ENCODE results near the gene BLID. TPM values are rescaled to one million over a fixed set of nuclear protein-coding genes. Genes with fewer than 3 reads are reported as not detected.

The BLID gene
- total RNA-seq, 1 experiment from 2014 or later, result 5.7 TPM

DNA sequence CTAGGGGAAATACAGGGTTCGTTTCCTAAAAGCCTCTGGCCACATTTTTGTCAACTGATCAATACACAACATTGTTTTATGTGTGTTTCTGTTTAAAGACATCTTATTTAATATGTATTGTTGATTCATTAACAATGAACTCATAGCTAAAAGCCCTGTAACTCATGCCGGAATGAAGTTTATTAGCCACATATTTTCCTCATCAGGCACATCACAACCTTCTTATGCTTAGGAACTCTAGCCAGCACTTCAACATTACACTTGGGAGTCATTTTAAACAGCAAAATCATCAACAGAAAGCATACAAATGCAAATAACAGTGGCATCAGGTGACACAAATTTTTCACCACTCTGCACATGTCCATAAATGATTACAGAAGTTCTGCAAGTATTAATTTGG, 15.1 kb upstream of the BLID start:
- no peaks in the 10 kb centered on the region for H3K27me3 ChIP-seq (ENCODE audit: low read length)
- no peak overlapping the region for H3K9ac ChIP-seq (ENCODE audit: low read length)
- peaks cover 33% of the 10 kb centered on the region for H3F3A ChIP-seq (ENCODE audit: low read length, unreplicated experiment)
- no peak overlapping the region for H3K27ac ChIP-seq (ENCODE audit: low read length)
- POLR2A ChIA-PET (ENCODE audit: unreplicated experiment), result no interaction called here
- H3K4me3 ChIP-seq (ENCODE audit: low read length), result no peak overlapping the region
- no TSS peak for BruUV-seq (replicated peaks)
- no peaks in the 10 kb centered on the region for H3K9me3 ChIP-seq (ENCODE audit: low read length)
- intact Hi-C loops (cut with micrococcal nuclease), result no loop called here
- H3K79me2 ChIP-seq (ENCODE audit: low read length), result peaks cover 97% of the 10 kb centered on the region
- H3K36me3 ChIP-seq (ENCODE audit: low read depth, low read length), result peaks cover 91% of the 10 kb centered on the region
- H3K4me2 ChIP-seq (ENCODE audit: low read length), result no peak overlapping the region
- H3K4me1 ChIP-seq (ENCODE audit: insufficient read depth, low read length), result peaks cover 40% of the 10 kb centered on the region
- no peak overlapping the region for H2AFZ ChIP-seq (ENCODE audit: low read length)
- CTCF ChIA-PET, result no interaction called here
- no peaks in the 10 kb centered on the region for H3K9me2 ChIP-seq (replicated peaks; ENCODE audit: low read length)
- TF ChIP-seq, protein P1, sequence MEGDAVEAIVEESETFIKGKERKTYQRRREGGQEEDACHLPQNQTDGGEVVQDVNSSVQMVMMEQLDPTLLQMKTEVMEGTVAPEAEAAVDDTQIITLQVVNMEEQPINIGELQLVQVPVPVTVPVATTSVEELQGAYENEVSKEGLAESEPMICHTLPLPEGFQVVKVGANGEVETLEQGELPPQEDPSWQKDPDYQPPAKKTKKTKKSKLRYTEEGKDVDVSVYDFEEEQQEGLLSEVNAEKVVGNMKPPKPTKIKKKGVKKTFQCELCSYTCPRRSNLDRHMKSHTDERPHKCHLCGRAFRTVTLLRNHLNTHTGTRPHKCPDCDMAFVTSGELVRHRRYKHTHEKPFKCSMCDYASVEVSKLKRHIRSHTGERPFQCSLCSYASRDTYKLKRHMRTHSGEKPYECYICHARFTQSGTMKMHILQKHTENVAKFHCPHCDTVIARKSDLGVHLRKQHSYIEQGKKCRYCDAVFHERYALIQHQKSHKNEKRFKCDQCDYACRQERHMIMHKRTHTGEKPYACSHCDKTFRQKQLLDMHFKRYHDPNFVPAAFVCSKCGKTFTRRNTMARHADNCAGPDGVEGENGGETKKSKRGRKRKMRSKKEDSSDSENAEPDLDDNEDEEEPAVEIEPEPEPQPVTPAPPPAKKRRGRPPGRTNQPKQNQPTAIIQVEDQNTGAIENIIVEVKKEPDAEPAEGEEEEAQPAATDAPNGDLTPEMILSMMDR (conservative IDR thresholded peaks at IDR 0.05; ENCODE audit: low read depth, low read length), result no peak
- TF ChIP-seq EZH2 (IDR thresholded peaks at IDR 0.05; ENCODE audit: low read length, unreplicated experiment) (no peak), EZH2phosphoT487 (IDR thresholded peaks at IDR 0.05; ENCODE audit: borderline replicate concordance, low read length) (no peak)
- DNase-seq, result no peak
- ATAC-seq, result no peak; the same call in 1 of the 2 replicates
- H4K20me1 ChIP-seq (ENCODE audit: low read length), result peaks cover 72% of the 10 kb centered on the region

DNA sequence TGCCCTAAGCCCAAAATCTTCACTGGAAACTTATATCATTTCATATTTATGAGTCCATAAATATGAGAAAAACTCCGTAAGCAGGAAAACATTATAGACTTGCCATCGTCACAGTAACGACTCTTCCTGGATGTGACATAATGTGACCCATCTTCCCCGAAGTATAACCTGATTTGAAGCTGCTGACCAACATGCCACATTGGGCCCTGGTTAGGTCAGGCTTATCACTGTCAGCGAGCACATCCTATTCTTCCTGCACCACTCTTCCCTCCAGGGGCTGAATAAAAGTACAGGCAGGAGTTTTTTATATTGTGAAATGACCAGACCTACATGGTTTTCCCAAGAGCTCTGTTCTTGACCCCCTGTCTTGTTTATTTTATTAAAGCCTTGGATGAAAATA, 12.1 kb upstream of the BLID start:
- BruUV-seq (replicated peaks), result no TSS peak
- Histone ChIP-seq H3K36me3 (ENCODE audit: low read depth, low read length) (peaks cover 76% of the 10 kb centered on the region), H3K27me3 (ENCODE audit: low read length) (no peaks in the 10 kb centered on the region), H2AFZ (ENCODE audit: low read length) (no peak overlapping the region), H3K27ac (ENCODE audit: low read length) (no peak overlapping the region), H3K4me2 (ENCODE audit: low read length) (no peak overlapping the region), H4K20me1 (ENCODE audit: low read length) (peaks cover 73% of the 10 kb centered on the region), H3K9ac (ENCODE audit: low read length) (no peak overlapping the region), H3K79me2 (ENCODE audit: low read length) (peaks cover 94% of the 10 kb centered on the region), H3K4me3 (ENCODE audit: low read length) (no peak overlapping the region), H3K4me1 (ENCODE audit: insufficient read depth, low read length) (peaks cover 35% of the 10 kb centered on the region), H3K9me3 (ENCODE audit: low read length) (no peaks in the 10 kb centered on the region), H3F3A (ENCODE audit: low read length, unreplicated experiment) (peaks cover 33% of the 10 kb centered on the region), H3K9me2 (replicated peaks; ENCODE audit: low read length) (no peaks in the 10 kb centered on the region)
- DNase-seq, result no peak
- POLR2A ChIA-PET (ENCODE audit: unreplicated experiment), result no interaction called here
- intact Hi-C loops (cut with micrococcal nuclease), result no loop called here
- TF ChIP-seq, protein P1 (conservative IDR thresholded peaks at IDR 0.05; ENCODE audit: low read depth, low read length), result no peak
- TF ChIP-seq EZH2phosphoT487 (IDR thresholded peaks at IDR 0.05; ENCODE audit: borderline replicate concordance, low read length) (no peak), EZH2 (IDR thresholded peaks at IDR 0.05; ENCODE audit: low read length, unreplicated experiment) (no peak)
- ATAC-seq, result no peak
- CTCF ChIA-PET, result no interaction called here

DNA sequence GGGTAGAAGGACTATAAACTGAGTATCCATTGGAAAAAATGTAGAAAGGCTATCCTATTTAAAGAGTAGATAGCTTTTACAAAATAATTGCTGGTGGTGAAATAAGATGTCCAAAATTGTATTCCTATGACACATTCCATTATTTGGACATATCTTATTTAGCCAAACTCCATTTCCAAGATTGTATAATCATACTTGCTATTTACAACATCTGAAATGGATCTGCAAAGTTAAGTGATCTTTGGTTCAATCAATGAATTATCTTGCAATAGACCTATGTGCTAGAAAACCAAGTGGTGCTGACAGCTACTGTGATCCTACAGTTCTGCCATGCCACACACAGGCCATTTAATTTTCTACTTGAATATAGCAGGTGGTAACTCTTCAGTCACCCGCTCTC, 11.0 kb upstream of the BLID start:
- ChIA-PET CTCF (no interaction called here), POLR2A (ENCODE audit: unreplicated experiment) (no interaction called here)
- Histone ChIP-seq H3K36me3 (ENCODE audit: low read depth, low read length) (peaks cover 65% of the 10 kb centered on the region), H3K27me3 (ENCODE audit: low read length) (no peaks in the 10 kb centered on the region), H3F3A (ENCODE audit: low read length, unreplicated experiment) (peaks cover 37% of the 10 kb centered on the region), H3K4me2 (ENCODE audit: low read length) (no peak overlapping the region), H3K4me3 (ENCODE audit: low read length) (no peak overlapping the region), H3K9me3 (ENCODE audit: low read length) (no peaks in the 10 kb centered on the region), H3K27ac (ENCODE audit: low read length) (no peak overlapping the region), H2AFZ (ENCODE audit: low read length) (no peak overlapping the region), H3K4me1 (ENCODE audit: insufficient read depth, low read length) (peaks cover 33% of the 10 kb centered on the region), H3K9me2 (replicated peaks; ENCODE audit: low read length) (no peaks in the 10 kb centered on the region), H3K9ac (ENCODE audit: low read length) (no peak overlapping the region), H4K20me1 (ENCODE audit: low read length) (peaks cover 72% of the 10 kb centered on the region), H3K79me2 (ENCODE audit: low read length) (peaks cover 94% of the 10 kb centered on the region)
- intact Hi-C loops (cut with micrococcal nuclease), result no loop called here
- no TSS peak for BruUV-seq (replicated peaks)
- TF ChIP-seq EZH2phosphoT487 (IDR thresholded peaks at IDR 0.05; ENCODE audit: borderline replicate concordance, low read length) (no peak), EZH2 (IDR thresholded peaks at IDR 0.05; ENCODE audit: low read length, unreplicated experiment) (no peak)
- TF ChIP-seq, protein P1 (conservative IDR thresholded peaks at IDR 0.05; ENCODE audit: low read depth, low read length), result no peak
- ATAC-seq (no peak), DNase-seq (no peak)

All from PC-3 (cell line).